Measurements from ENCODE around the gene NPAS3.

The NPAS3 gene

GRCh38 chr14:33362934-33363333, 424.3 kb downstream of the NPAS3 start:
- H3K9ac ChIP-seq (ENCODE audit: low read depth, low read length): no peak overlapping the region
- H3K9me3 ChIP-seq (ENCODE audit: control insufficient read depth, insufficient read depth, low read length): no peaks in the 10 kb centered on the region
- peaks cover 15% of the 10 kb centered on the region for H3K4me1 ChIP-seq (ENCODE audit: insufficient read depth, low read length)
- H3K36me3 ChIP-seq (ENCODE audit: insufficient read depth, low read length): no peaks in the 10 kb centered on the region

- Histone ChIP-seq H3K9me3 (ENCODE audit: control insufficient read depth, insufficient read depth, low read length) (no peaks in the 10 kb centered on the region), H3K36me3 (ENCODE audit: insufficient read depth, low read length) (no peaks in the 10 kb centered on the region), H3K9ac (ENCODE audit: low read depth, low read length) (no peak overlapping the region), H3K4me1 (ENCODE audit: insufficient read depth, low read length) (peaks cover 15% of the 10 kb centered on the region)
These were observed 425.0 kb downstream of the NPAS3 start for GRCh38 chr14:33363682-33364081.

- Histone ChIP-seq H3K9me3 (ENCODE audit: control insufficient read depth, insufficient read depth, low read length) (no peaks in the 10 kb centered on the region), H3K9ac (ENCODE audit: low read depth, low read length) (no peak overlapping the region), H3K4me1 (ENCODE audit: insufficient read depth, low read length) (peaks cover 15% of the 10 kb centered on the region), H3K36me3 (ENCODE audit: insufficient read depth, low read length) (no peaks in the 10 kb centered on the region)
These were observed 425.8 kb downstream of the NPAS3 start for GRCh38 chr14:33364466-33364865.

GRCh38 chr14:33369041-33369440, 430.4 kb downstream of the NPAS3 start:
- Histone ChIP-seq H3K9me3 (ENCODE audit: control insufficient read depth, insufficient read depth, low read length) (no peaks in the 10 kb centered on the region), H3K36me3 (ENCODE audit: insufficient read depth, low read length) (no peaks in the 10 kb centered on the region), H3K4me1 (ENCODE audit: insufficient read depth, low read length) (peaks cover 7% of the 10 kb centered on the region; the same call in 1 of the 2 replicates), H3K9ac (ENCODE audit: low read depth, low read length) (no peak overlapping the region)

GRCh38 chr14:33369972-33370371, 431.3 kb downstream of the NPAS3 start:
- H3K4me1 ChIP-seq (ENCODE audit: insufficient read depth, low read length): no peaks in the 10 kb centered on the region
- no peaks in the 10 kb centered on the region for H3K9me3 ChIP-seq (ENCODE audit: control insufficient read depth, insufficient read depth, low read length)
- no peak overlapping the region for H3K9ac ChIP-seq (ENCODE audit: low read depth, low read length)
- no peaks in the 10 kb centered on the region for H3K36me3 ChIP-seq (ENCODE audit: insufficient read depth, low read length)

- Histone ChIP-seq H3K36me3 (ENCODE audit: insufficient read depth, low read length) (no peaks in the 10 kb centered on the region), H3K9ac (ENCODE audit: low read depth, low read length) (no peak overlapping the region), H3K4me1 (ENCODE audit: insufficient read depth, low read length) (no peaks in the 10 kb centered on the region), H3K9me3 (ENCODE audit: control insufficient read depth, insufficient read depth, low read length) (no peaks in the 10 kb centered on the region)
These were observed 431.7 kb downstream of the NPAS3 start for GRCh38 chr14:33370426-33370825.

GRCh38 chr14:33375196-33375595, 436.5 kb downstream of the NPAS3 start:
- Histone ChIP-seq H3K9ac (ENCODE audit: low read depth, low read length) (no peak overlapping the region), H3K9me3 (ENCODE audit: control insufficient read depth, insufficient read depth, low read length) (no peaks in the 10 kb centered on the region), H3K36me3 (ENCODE audit: insufficient read depth, low read length) (no peaks in the 10 kb centered on the region), H3K4me1 (ENCODE audit: insufficient read depth, low read length) (no peaks in the 10 kb centered on the region)

GRCh38 chr14:33375786-33376185, 437.1 kb downstream of the NPAS3 start:
- H3K36me3 ChIP-seq (ENCODE audit: insufficient read depth, low read length): no peaks in the 10 kb centered on the region
- no peak overlapping the region for H3K9ac ChIP-seq (ENCODE audit: low read depth, low read length)
- no peaks in the 10 kb centered on the region for H3K4me1 ChIP-seq (ENCODE audit: insufficient read depth, low read length)
- no peaks in the 10 kb centered on the region for H3K9me3 ChIP-seq (ENCODE audit: control insufficient read depth, insufficient read depth, low read length)

GRCh38 chr14:33376510-33376909, 437.8 kb downstream of the NPAS3 start:
- no peaks in the 10 kb centered on the region for H3K36me3 ChIP-seq (ENCODE audit: insufficient read depth, low read length)
- no peak overlapping the region for H3K9ac ChIP-seq (ENCODE audit: low read depth, low read length)
- 0 out of 2 replicates have a peak, but pooled peaks cover under 1% of the 10 kb centered on the region for H3K4me1 ChIP-seq (ENCODE audit: insufficient read depth, low read length)
- no peaks in the 10 kb centered on the region for H3K9me3 ChIP-seq (ENCODE audit: control insufficient read depth, insufficient read depth, low read length)

- Histone ChIP-seq H3K9ac (ENCODE audit: low read depth, low read length) (no peak overlapping the region), H3K36me3 (ENCODE audit: insufficient read depth, low read length) (no peaks in the 10 kb centered on the region)
These were observed 439.1 kb downstream of the NPAS3 start for GRCh38 chr14:33377596-33378390.

GRCh38 chr14:33381717-33382116, 443.0 kb downstream of the NPAS3 start:
- no peaks in the 10 kb centered on the region for H3K9me3 ChIP-seq (ENCODE audit: control insufficient read depth, insufficient read depth, low read length)
- 0 out of 2 replicates have a peak, but pooled peaks cover 6% of the 10 kb centered on the region for H3K4me1 ChIP-seq (ENCODE audit: insufficient read depth, low read length)
- H3K36me3 ChIP-seq (ENCODE audit: insufficient read depth, low read length): no peaks in the 10 kb centered on the region
- H3K9ac ChIP-seq (ENCODE audit: low read depth, low read length): no peak overlapping the region

More at GRCh38 chr14:33377596-33378390, 439.1 kb downstream of the NPAS3 start:
- Histone ChIP-seq H3K9me3 (ENCODE audit: control insufficient read depth, insufficient read depth, low read length) (no peaks in the 10 kb centered on the region), H3K4me1 (ENCODE audit: insufficient read depth, low read length) (0 out of 2 replicates have a peak, but pooled peaks cover 6% of the 10 kb centered on the region)

- no peaks in the 10 kb centered on the region for H3K36me3 ChIP-seq (ENCODE audit: insufficient read depth, low read length)
- no peaks in the 10 kb centered on the region for H3K9me3 ChIP-seq (ENCODE audit: control insufficient read depth, insufficient read depth, low read length)
These were observed 447.5 kb downstream of the NPAS3 start for GRCh38 chr14:33386140-33386539.

GRCh38 chr14:33386781-33387180, 448.1 kb downstream of the NPAS3 start:
- H3K9me3 ChIP-seq (ENCODE audit: control insufficient read depth, insufficient read depth, low read length): no peaks in the 10 kb centered on the region
- no peak overlapping the region for H3K9ac ChIP-seq (ENCODE audit: low read depth, low read length)
- no peaks in the 10 kb centered on the region for H3K36me3 ChIP-seq (ENCODE audit: insufficient read depth, low read length)

More at GRCh38 chr14:33386140-33386539, 447.5 kb downstream of the NPAS3 start:
- H3K9ac ChIP-seq (ENCODE audit: low read depth, low read length): no peak overlapping the region
- 0 out of 2 replicates have a peak, but pooled peaks cover 6% of the 10 kb centered on the region for H3K4me1 ChIP-seq (ENCODE audit: insufficient read depth, low read length)

GRCh38 chr14:33390335-33390734, 451.7 kb downstream of the NPAS3 start:
- Histone ChIP-seq H3K36me3 (ENCODE audit: insufficient read depth, low read length) (no peaks in the 10 kb centered on the region), H3K4me1 (ENCODE audit: insufficient read depth, low read length) (no peaks in the 10 kb centered on the region), H3K9ac (ENCODE audit: low read depth, low read length) (no peak overlapping the region), H3K9me3 (ENCODE audit: control insufficient read depth, insufficient read depth, low read length) (no peaks in the 10 kb centered on the region)

More at GRCh38 chr14:33386781-33387180, 448.1 kb downstream of the NPAS3 start:
- 0 out of 2 replicates have a peak, but pooled peaks cover 3% of the 10 kb centered on the region for H3K4me1 ChIP-seq (ENCODE audit: insufficient read depth, low read length)

GRCh38 chr14:33393231-33393894, 454.7 kb downstream of the NPAS3 start:
- no peak overlapping the region for H3K9ac ChIP-seq (ENCODE audit: low read depth, low read length)
- no peaks in the 10 kb centered on the region for H3K36me3 ChIP-seq (ENCODE audit: insufficient read depth, low read length)
- no peaks in the 10 kb centered on the region for H3K9me3 ChIP-seq (ENCODE audit: control insufficient read depth, insufficient read depth, low read length)
- H3K4me1 ChIP-seq (ENCODE audit: insufficient read depth, low read length): no peaks in the 10 kb centered on the region

All from ES-I3 (cell line).